Measurements from ENCODE around the gene CDC42BPB. TPM values are rescaled to one million over a fixed set of nuclear protein-coding genes. Genes with fewer than 3 reads are reported as not detected.

Gene CDC42BPB
- total RNA-seq, 2 experiments from 2014 or later, result 0.81 to 1.1 TPM

GRCh38 chr14:103074729-103075367 is 17.5 kb upstream of the CDC42BPB start:
- Mint-ChIP-seq H3K4me1 (no peaks in the 10 kb centered on the region), H3K27me3 (peaks cover 4% of the 10 kb centered on the region), H3K4me3 (no peak overlapping the region), H3K27ac (no peak overlapping the region), H3K9me3 (no peaks in the 10 kb centered on the region), H3K36me3 (ENCODE audit: low read depth) (no peaks in the 10 kb centered on the region)
- CTCF ChIA-PET, result interaction anchor here (0.8 to 1.6 kb wide), 9 partner anchors 9 to 386 kb away, joined by 3 to 5 read pairs (median 3); no protein-coding TSS in a partner anchor
- no peak for DNase-seq
- POLR2A ChIA-PET, result no interaction called here

- Mint-ChIP-seq H3K9me3 (no peaks in the 10 kb centered on the region), H3K36me3 (ENCODE audit: low read depth) (no peaks in the 10 kb centered on the region), H3K27ac (no peak overlapping the region), H3K4me3 (no peak overlapping the region), H3K4me1 (no peaks in the 10 kb centered on the region), H3K27me3 (peaks cover 4% of the 10 kb centered on the region)
- no peak for DNase-seq
- POLR2A ChIA-PET, result interaction anchor here (0.6 kb wide), 1 partner anchor 203 kb away, joined by 4 read pairs; no protein-coding TSS in a partner anchor
- CTCF ChIA-PET, result interaction anchor here (0.8 to 1.6 kb wide), 9 partner anchors 9 to 385 kb away, joined by 3 to 5 read pairs (median 3); no protein-coding TSS in a partner anchor
Measured at GRCh38 chr14:103073876-103074728, 16.8 kb upstream of the CDC42BPB start.

GRCh38 chr14:103073367-103073875 is 16.1 kb upstream of the CDC42BPB start:
- CTCF ChIA-PET, result no interaction called here
- DNase-seq, result no peak
- no peaks in the 10 kb centered on the region for H3K4me1 Mint-ChIP-seq
- peaks cover 4% of the 10 kb centered on the region for H3K27me3 Mint-ChIP-seq
- no peaks in the 10 kb centered on the region for H3K9me3 Mint-ChIP-seq
- POLR2A ChIA-PET, result interaction anchor here (0.6 kb wide), 1 partner anchor 202 kb away, joined by 4 read pairs; no protein-coding TSS in a partner anchor
- no peak overlapping the region for H3K27ac Mint-ChIP-seq
- H3K4me3 Mint-ChIP-seq, result no peak overlapping the region
- H3K36me3 Mint-ChIP-seq (ENCODE audit: low read depth), result no peaks in the 10 kb centered on the region

- DNase-seq, result no peak
- ChIA-PET POLR2A (no interaction called here), CTCF (no interaction called here)
- Mint-ChIP-seq H3K36me3 (ENCODE audit: low read depth) (no peaks in the 10 kb centered on the region), H3K4me1 (no peaks in the 10 kb centered on the region), H3K27ac (no peak overlapping the region), H3K27me3 (peaks cover 4% of the 10 kb centered on the region), H3K4me3 (no peak overlapping the region), H3K9me3 (no peaks in the 10 kb centered on the region)
Measured at GRCh38 chr14:103072595-103073366, 15.4 kb upstream of the CDC42BPB start.

GRCh38 chr14:103071544-103072251 is 14.3 kb upstream of the CDC42BPB start:
- ChIA-PET POLR2A (no interaction called here), CTCF (no interaction called here)
- peaks cover 4% of the 10 kb centered on the region for H3K27me3 Mint-ChIP-seq
- DNase-seq, result no peak
- H3K27ac Mint-ChIP-seq, result no peak overlapping the region
- H3K4me3 Mint-ChIP-seq, result no peak overlapping the region
- H3K4me1 Mint-ChIP-seq, result no peaks in the 10 kb centered on the region
- no peaks in the 10 kb centered on the region for H3K9me3 Mint-ChIP-seq
- H3K36me3 Mint-ChIP-seq (ENCODE audit: low read depth), result no peaks in the 10 kb centered on the region

- H3K27me3 Mint-ChIP-seq, result peaks cover 4% of the 10 kb centered on the region
- ChIA-PET POLR2A (no interaction called here), CTCF (no interaction called here)
- no peak overlapping the region for H3K4me3 Mint-ChIP-seq
- DNase-seq, result no peak
- H3K9me3 Mint-ChIP-seq, result no peaks in the 10 kb centered on the region
- H3K27ac Mint-ChIP-seq, result no peak overlapping the region
- H3K4me1 Mint-ChIP-seq, result no peaks in the 10 kb centered on the region
- no peaks in the 10 kb centered on the region for H3K36me3 Mint-ChIP-seq (ENCODE audit: low read depth)
Measured at GRCh38 chr14:103070971-103071542, 13.7 kb upstream of the CDC42BPB start.

GRCh38 chr14:103070263-103070885 is 13.0 kb upstream of the CDC42BPB start:
- H3K4me3 Mint-ChIP-seq, result no peak overlapping the region
- no peaks in the 10 kb centered on the region for H3K4me1 Mint-ChIP-seq
- ChIA-PET CTCF (no interaction called here), POLR2A (no interaction called here)
- peaks cover 4% of the 10 kb centered on the region for H3K27me3 Mint-ChIP-seq
- no peak overlapping the region for H3K27ac Mint-ChIP-seq
- no peak for DNase-seq
- no peaks in the 10 kb centered on the region for H3K9me3 Mint-ChIP-seq
- no peaks in the 10 kb centered on the region for H3K36me3 Mint-ChIP-seq (ENCODE audit: low read depth)

- Mint-ChIP-seq H3K4me3 (no peak overlapping the region), H3K27me3 (peaks cover 4% of the 10 kb centered on the region), H3K9me3 (no peaks in the 10 kb centered on the region), H3K4me1 (no peaks in the 10 kb centered on the region), H3K36me3 (ENCODE audit: low read depth) (no peaks in the 10 kb centered on the region), H3K27ac (no peak overlapping the region)
- POLR2A ChIA-PET, result no interaction called here
- DNase-seq, result no peak
- CTCF ChIA-PET, result interaction anchor here (0.5 to 1.6 kb wide), 4 partner anchors 36 to 363 kb away, joined by 3 to 4 read pairs (median 3); no protein-coding TSS in a partner anchor
Measured at GRCh38 chr14:103068351-103069073, 11.2 kb upstream of the CDC42BPB start.

- CTCF ChIA-PET, result interaction anchor here (1.6 kb wide), 1 partner anchor 38 kb away, joined by 3 read pairs; no protein-coding TSS in a partner anchor
- POLR2A ChIA-PET, result no interaction called here
- no peaks in the 10 kb centered on the region for H3K36me3 Mint-ChIP-seq (ENCODE audit: low read depth)
- no peak overlapping the region for H3K27ac Mint-ChIP-seq
- H3K4me1 Mint-ChIP-seq, result no peaks in the 10 kb centered on the region
- no peak for DNase-seq
- H3K9me3 Mint-ChIP-seq, result no peaks in the 10 kb centered on the region
- H3K4me3 Mint-ChIP-seq, result no peak overlapping the region
- peaks cover 4% of the 10 kb centered on the region for H3K27me3 Mint-ChIP-seq
Measured at GRCh38 chr14:103067231-103067954, 10.0 kb upstream of the CDC42BPB start.

GRCh38 chr14:103066399-103066798 is 9.1 kb upstream of the CDC42BPB start:
- Mint-ChIP-seq H3K9me3 (no peaks in the 10 kb centered on the region), H3K4me3 (no peak overlapping the region), H3K27ac (no peak overlapping the region), H3K27me3 (peaks cover 13% of the 10 kb centered on the region), H3K4me1 (no peaks in the 10 kb centered on the region), H3K36me3 (ENCODE audit: low read depth) (no peaks in the 10 kb centered on the region)
- ChIA-PET POLR2A (no interaction called here), CTCF (no interaction called here)
- no peak for DNase-seq

GRCh38 chr14:103065861-103066260 is 8.5 kb upstream of the CDC42BPB start:
- POLR2A ChIA-PET, result no interaction called here
- no peaks in the 10 kb centered on the region for H3K4me1 Mint-ChIP-seq
- CTCF ChIA-PET, result interaction anchor here (1.0 kb wide), 1 partner anchor 8 kb away, joined by 3 read pairs; no protein-coding TSS in a partner anchor
- H3K36me3 Mint-ChIP-seq (ENCODE audit: low read depth), result no peaks in the 10 kb centered on the region
- DNase-seq, result no peak
- H3K4me3 Mint-ChIP-seq, result no peak overlapping the region
- no peak overlapping the region for H3K27ac Mint-ChIP-seq
- no peaks in the 10 kb centered on the region for H3K9me3 Mint-ChIP-seq
- peaks cover 13% of the 10 kb centered on the region for H3K27me3 Mint-ChIP-seq
